Stimulated activated CD4-positive, alpha-beta T cell treated with anti-CD3 and anti-CD28 coated beads, Interleukin-2, amount 100 ng/mL, for 48 hours (primary cell): ENCODE measurements around the gene SH3RF2.
"Not testable (repeated sequence)": the region's sequence is repeated elsewhere in the genome, so short reads cannot be mapped to it uniquely, and the experiment has no call there.

Experiments used
- DNase-seq, 2 donors: peaks; one replicate each; pipeline ENCODE4 v3.0.0-alpha.2; 2020

SH3RF2 gene

DNA sequence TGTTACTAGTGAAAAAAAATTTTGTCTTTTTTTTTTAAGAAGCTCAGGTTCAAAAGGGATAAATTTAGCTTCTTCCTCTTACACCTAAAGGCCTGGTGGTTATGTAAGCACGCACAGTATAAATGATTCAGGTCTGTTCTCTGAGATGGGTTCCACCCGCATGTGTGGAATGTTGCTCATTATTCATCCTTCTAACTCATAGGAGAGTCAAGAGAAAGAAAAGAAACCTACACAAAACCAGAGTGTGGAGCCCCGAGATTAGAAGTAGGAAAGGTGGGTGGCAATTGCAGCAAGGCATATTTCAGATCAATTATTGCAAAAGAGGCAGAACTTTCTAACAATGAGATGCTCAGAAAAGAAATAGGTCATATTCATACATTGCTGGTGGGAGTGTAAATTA lies 155.5 kb downstream of the SH3RF2 start:
- DNase-seq: no peak

DNA sequence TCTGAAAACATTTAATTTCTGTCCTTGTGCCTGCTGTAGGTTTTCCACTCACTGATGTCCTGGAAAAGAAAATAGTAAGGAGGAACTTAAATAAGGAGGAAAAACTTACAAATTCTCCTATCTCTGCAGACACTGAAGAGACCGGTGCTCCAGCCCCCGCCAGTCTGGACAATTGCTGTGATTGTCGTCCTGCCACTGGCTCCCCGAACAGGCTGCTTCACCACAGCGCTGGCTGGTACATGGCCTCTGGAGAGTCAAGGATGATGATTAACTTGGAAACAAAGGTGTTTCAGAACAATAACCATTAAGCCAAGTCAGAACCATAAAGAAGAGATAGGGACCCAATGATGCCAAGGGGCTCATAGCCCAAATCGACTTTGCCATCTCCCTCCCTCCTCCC lies 161.7 kb downstream of the SH3RF2 start:
- no peak for DNase-seq

DNA sequence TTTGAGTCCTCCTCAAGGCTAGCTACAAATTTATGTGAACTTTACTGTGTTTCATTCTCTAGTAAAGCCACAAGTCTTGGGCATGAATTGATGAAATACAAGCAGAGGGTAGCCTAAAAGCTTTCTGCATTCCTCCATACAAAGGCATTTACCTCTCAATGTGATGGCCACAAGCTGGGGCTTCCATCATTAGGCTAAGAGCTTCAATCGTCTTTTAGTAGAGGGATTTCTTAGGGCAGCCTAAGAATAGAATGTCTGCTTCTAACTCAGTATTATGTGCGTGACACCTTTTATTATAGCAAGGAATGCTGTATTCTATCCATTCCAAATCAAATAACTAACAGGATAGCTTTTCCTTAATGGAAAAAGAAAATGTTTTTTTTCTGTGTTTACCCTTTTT lies 165.3 kb downstream of the SH3RF2 start:
- DNase-seq: no peak

DNA sequence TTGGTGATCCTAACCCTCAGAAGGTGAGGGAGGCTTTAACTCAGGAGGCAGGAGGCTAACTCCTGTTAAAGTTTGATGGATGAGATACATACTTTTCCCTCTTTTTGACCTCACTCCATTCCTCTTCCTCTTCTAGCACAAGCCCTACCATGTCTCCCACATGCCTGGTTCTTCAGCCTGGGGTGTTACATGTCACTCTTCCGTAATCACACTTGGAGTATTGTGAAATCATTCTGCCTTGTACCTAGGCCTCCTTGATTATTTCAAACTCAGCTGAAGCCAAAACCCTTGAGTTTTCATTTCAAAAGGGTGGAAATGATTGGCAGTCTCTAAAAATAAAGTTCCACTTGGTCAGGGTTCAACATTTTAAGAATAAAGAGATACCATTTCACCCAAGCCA lies 167.2 kb downstream of the SH3RF2 start:
- DNase-seq: no peak

DNA sequence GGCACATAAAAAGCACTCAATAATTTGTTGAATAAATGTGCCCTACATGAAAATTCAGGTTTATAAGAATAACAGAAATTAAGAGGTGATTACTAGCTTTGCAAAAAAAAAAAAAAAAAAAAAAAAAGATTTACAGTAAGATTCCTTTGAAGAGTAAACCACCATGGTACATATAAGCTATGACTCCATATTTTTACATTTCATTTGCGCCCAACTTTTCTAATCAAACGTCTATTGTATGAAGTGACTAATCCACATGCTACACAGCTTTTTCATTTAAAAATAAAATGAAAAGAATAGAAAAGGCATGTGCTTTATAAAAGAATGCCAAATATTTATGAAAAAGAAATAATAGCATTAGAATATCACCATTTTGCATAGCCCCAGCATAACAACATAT lies 169.1 kb downstream of the SH3RF2 start, which contains the start of gene PLAC8L1:
TSS of gene PLAC8L1 (minus strand) at position 101 of the 400 bp plus-strand sequence. CDS start 1,266 bp downstream, outside the sequence.
- no peak for DNase-seq

DNA sequence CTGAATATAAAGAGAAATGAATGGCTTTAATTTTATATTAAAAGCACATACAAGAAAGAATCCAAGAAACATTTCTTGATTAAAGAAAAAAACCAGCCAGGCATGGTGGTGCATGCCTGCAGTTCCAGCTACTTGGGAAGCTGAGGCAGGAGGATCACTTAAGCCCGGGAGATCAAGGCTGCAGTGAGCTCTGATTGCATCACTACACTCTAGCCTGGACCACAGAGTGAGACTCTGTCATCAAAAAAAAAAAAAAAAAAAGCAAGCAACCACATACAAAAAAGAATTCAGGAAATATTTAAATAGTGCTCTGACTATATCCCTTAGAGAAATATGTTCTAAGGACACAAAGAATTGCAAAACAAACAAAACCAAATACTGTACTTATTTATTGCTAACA lies 171.5 kb downstream of the SH3RF2 start:
- DNase-seq: no peak

DNA sequence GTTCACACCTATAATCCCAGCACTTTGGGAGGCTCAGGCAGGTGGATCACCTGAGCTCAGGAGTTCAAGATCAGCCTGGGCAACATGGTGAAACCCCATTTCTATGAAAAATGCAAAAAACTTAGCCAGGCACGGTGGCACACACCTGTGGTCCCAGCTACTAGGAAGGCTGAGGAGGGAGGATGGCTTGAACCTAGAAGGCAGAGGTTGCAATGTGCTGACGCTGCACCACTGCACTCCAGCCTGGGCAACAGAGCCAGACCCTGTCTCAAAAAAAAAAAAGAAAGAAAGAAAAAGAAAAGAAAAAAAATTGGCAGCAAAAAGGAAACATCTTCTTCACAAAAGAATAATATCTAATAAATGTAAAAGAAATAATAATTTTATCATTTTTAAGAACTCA lies 172.5 kb downstream of the SH3RF2 start:
- DNase-seq: not testable (repeated sequence)

DNA sequence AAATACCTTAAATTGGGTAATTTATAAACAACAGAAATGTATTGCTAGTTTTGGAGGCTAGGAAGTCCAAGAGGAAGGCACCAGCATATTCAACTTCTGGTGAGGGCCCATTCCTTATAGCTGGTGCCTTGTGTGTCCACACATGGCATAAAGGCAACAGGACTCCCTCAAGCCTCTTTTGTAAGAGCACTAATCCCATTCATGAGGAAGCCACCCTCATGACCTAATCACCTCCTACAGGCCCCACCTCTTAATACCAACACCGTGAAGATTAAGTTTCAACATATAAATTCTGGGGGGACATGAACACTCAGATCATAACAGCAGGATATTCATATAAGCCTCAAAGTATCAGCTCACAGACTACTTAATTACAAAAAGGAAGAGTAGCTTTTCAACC lies 173.0 kb downstream of the SH3RF2 start:
- DNase-seq: no peak

DNA sequence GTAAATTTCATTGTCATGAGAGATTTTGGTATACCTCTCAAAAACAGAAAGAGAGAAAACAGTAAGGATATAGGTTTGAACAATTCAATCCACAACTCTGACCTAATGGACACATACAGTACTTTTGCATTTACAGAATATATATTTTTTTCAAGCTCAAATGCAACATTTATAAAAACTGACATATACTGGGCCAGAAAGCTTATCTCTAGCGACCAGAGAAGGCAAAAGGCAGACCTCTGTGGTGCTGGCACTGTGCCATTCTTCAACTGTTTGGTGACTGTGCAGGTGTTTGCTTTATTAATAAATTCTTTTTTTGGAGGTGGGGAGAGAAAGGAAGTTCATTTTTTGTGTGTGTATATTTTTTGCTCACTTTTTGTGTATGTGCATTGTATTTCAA lies 175.0 kb downstream of the SH3RF2 start:
- no peak for DNase-seq

DNA sequence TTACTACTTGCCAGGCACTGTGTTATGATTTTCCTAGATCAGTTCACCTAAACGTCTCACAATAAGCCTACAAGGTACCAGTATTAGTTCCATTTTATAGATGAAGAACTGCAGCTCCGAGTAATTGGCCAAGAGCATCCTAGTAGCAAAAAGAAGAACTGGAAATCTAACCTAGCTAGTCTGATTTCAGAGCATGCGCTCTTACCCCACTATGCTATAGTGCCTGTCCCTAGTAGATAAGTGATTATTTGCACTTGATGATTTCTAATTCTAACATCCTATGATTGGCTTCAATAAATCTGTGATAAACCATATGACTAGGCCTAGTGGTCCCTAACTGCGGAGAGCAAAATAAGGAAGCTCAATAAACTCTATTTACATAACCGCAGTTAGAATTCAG lies 176.1 kb downstream of the SH3RF2 start:
- no peak for DNase-seq
